Measurements from ENCODE around the gene CDK13.

DNA sequence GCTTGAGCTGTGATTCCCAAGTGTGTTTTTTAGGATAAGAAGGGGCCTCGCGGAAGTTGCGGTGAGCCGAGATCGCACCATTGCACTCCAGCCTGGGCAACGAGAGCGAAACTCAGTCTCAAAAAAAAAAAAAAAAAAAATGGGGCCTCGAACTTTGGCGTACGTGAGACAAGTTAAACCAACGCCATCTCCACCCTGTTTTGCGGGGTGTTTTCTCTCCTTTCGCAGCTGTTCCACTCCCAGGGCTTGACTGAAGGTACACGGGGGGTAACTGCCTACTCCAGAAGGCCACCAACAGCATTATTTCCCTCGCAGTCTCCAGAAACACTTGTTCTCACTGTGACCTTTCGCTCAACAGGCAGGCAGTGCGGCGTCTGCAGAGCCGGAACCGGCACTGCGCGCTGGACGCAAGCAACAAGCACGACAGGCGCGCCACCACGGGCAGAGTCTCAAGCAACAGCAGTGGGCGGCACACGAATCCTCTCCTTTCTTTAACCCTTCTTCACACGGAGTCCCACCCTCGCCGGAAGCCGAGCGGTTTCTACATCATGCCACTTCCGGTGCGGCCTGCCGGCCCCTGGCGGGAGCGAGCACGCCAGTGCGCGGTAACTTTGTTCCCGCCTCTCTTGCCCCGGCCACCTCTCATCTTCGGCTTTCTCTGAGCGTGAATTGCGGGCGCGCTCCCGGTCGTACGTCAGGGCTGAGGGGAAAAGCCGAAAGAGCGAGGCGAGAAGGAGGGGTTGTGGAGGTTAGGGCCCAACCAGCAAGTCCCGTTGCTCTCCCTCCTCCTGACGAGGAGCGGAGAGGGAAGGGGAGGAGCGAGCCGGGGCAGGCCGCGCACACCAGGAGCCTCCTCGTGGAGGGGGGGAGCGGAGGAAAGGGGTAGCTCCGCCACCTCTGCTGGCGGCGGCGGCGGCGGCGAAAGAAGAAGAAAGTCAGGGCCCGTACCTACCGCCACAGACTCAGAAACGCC lies 814 bp upstream of the CDK13 start:
- TF ChIP-seq CTCF (conservative IDR thresholded peaks at IDR 0.05; ENCODE audit: low read length) = no peak
- TF ChIP-seq EZH2phosphoT487 (IDR thresholded peaks at IDR 0.05; ENCODE audit: borderline replicate concordance, low read depth, low read length) = no peak
